SJCRH30 (cell line): ENCODE data around the gene SEMA4D. TPM values are rescaled to one million over a fixed set of nuclear protein-coding genes. Genes with fewer than 3 reads are reported as not detected.
"Not testable (repeated sequence)": the region's sequence is repeated elsewhere in the genome, so short reads cannot be mapped to it uniquely, and the experiment has no call there.

Experiments
- DNase-seq, 2 experiments: peaks; one replicate each; pipeline ENCODE4 v3.0.0-alpha.2; 2015 to 2020
- H3K27ac ChIP-seq: fragments of 250-450 bp; sonication (Bioruptor Pico); 2 replicates; pipeline ENCODE4 v1.5.1; 2020; ENCODE audit warnings: mild to moderate bottlenecking, moderate library complexity
- H3K27me3 ChIP-seq: fragments of 250-450 bp; sonication (Bioruptor Pico); 2 replicates; pipeline ENCODE4 v1.5.1; 2020; ENCODE audit warnings: mild to moderate bottlenecking, moderate library complexity
- H3K36me3 ChIP-seq: fragments of 250-450 bp; sonication (Bioruptor Pico); 2 replicates; pipeline ENCODE4 v1.5.1; 2020; ENCODE audit warnings: mild to moderate bottlenecking, moderate library complexity
- H3K4me1 ChIP-seq: fragments of 250-450 bp; sonication (Bioruptor Pico); 2 replicates; pipeline ENCODE4 v1.5.1; 2020; ENCODE audit warnings: mild to moderate bottlenecking, moderate library complexity
- H3K4me3 ChIP-seq: fragments of 250-450 bp; sonication (Bioruptor Pico); 2 replicates; pipeline ENCODE4 v1.5.1; 2020; ENCODE audit warnings: mild to moderate bottlenecking, moderate library complexity
- H3K9me3 ChIP-seq: fragments of 250-450 bp; sonication (Bioruptor Pico); replicated peaks from 2 replicates; pipeline ENCODE4 v1.5.1; 2020; ENCODE audit warnings: mild to moderate bottlenecking, moderate library complexity
- total RNA-seq: library from RNA; depleted of rRNA; stranded (reverse); fragments of >200 nt; shearing (Covaris generic); gene quantifications from 2 replicates; pipeline ENCODE4 v1.2.3, GENCODE V29; 2014

Gene SEMA4D
- total RNA-seq, 1 experiment from 2014 or later = not detected

- no peaks in the 10 kb centered on the region for H3K36me3 ChIP-seq
- H3K27ac ChIP-seq = no peak overlapping the region
- peaks cover 22% of the 10 kb centered on the region for H3K27me3 ChIP-seq
- peaks cover 6% of the 10 kb centered on the region for H3K4me1 ChIP-seq
- no peak overlapping the region for H3K4me3 ChIP-seq
- 0 out of 2 replicates have a peak, but pooled peaks cover 3% of the 10 kb centered on the region for H3K9me3 ChIP-seq
- no peak for DNase-seq
Observed at GRCh38 chr9:89488131-89488530, 9.8 kb downstream of the SEMA4D start.

DNA sequence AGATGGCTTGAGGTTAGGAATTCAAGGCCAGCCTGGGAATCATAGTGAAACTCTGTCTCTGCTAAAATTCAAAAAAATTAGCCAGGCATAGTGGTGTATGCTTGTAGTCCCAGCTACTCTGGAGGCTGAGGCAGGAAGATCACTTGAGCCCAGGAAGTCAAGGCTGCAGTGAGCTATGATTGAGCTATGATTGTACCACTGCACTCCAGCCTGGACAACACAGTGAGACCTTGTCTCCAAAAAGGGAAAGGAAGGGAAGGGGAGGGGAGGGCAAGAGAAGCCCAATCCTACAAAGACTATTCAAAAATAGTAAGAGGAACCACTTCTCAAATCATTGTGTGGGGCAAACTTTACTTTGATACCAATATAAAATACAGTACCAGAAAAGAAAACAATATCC lies 11.2 kb downstream of the SEMA4D start:
- Histone ChIP-seq H3K36me3 (no peaks in the 10 kb centered on the region), H3K4me1 (peaks cover 6% of the 10 kb centered on the region), H3K27me3 (peaks cover 21% of the 10 kb centered on the region), H3K27ac (no peak overlapping the region), H3K4me3 (no peak overlapping the region), H3K9me3 (0 out of 2 replicates have a peak, but pooled peaks cover 3% of the 10 kb centered on the region)
- no peak for DNase-seq

GRCh38 chr9:89484475-89485404 lies 13.2 kb downstream of the SEMA4D start:
- Histone ChIP-seq H3K27ac (no peak overlapping the region), H3K36me3 (no peaks in the 10 kb centered on the region), H3K4me1 (peaks cover 6% of the 10 kb centered on the region), H3K27me3 (peaks cover 23% of the 10 kb centered on the region), H3K4me3 (no peak overlapping the region), H3K9me3 (0 out of 2 replicates have a peak, but pooled peaks cover 3% of the 10 kb centered on the region)
- DNase-seq = no peak

- no peak overlapping the region for H3K27ac ChIP-seq
- H3K4me3 ChIP-seq = no peak overlapping the region
- DNase-seq = no peak
- H3K36me3 ChIP-seq = no peaks in the 10 kb centered on the region
- peaks cover 17% of the 10 kb centered on the region for H3K27me3 ChIP-seq
- H3K9me3 ChIP-seq = 0 out of 2 replicates have a peak, but pooled peaks cover 3% of the 10 kb centered on the region
- peaks cover 2% of the 10 kb centered on the region for H3K4me1 ChIP-seq
Observed at GRCh38 chr9:89483592-89484474, 14.1 kb downstream of the SEMA4D start.

DNA sequence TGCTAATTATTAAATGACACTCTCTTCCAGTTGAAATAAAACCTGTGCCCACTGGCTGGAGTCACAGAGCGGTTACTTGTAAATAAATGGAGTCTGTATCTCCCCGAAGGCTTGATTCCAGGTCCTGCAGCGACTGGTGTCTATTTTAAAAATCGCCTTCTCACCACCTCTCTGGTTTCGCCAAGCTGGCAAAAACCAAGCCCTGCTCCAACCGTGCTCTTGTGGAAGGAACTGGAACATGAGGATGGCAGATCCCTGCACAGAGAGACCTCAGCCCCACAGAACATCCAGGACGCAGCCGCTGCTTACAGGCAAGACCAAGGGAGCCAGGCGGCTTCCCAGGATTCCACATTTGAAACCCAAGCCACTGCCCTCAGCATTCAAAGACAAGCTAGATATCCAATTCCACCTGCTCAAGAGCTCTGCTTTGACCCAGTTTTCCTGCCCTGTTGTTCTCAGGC lies 15.0 kb downstream of the SEMA4D start:
- H3K27ac ChIP-seq = no peak overlapping the region
- H3K27me3 ChIP-seq = 0 out of 2 replicates have a peak, but pooled peaks cover 13% of the 10 kb centered on the region
- no peak overlapping the region for H3K4me3 ChIP-seq
- no peaks in the 10 kb centered on the region for H3K4me1 ChIP-seq
- no peak for DNase-seq
- H3K9me3 ChIP-seq = 0 out of 2 replicates have a peak, but pooled peaks cover 3% of the 10 kb centered on the region
- no peaks in the 10 kb centered on the region for H3K36me3 ChIP-seq

DNA sequence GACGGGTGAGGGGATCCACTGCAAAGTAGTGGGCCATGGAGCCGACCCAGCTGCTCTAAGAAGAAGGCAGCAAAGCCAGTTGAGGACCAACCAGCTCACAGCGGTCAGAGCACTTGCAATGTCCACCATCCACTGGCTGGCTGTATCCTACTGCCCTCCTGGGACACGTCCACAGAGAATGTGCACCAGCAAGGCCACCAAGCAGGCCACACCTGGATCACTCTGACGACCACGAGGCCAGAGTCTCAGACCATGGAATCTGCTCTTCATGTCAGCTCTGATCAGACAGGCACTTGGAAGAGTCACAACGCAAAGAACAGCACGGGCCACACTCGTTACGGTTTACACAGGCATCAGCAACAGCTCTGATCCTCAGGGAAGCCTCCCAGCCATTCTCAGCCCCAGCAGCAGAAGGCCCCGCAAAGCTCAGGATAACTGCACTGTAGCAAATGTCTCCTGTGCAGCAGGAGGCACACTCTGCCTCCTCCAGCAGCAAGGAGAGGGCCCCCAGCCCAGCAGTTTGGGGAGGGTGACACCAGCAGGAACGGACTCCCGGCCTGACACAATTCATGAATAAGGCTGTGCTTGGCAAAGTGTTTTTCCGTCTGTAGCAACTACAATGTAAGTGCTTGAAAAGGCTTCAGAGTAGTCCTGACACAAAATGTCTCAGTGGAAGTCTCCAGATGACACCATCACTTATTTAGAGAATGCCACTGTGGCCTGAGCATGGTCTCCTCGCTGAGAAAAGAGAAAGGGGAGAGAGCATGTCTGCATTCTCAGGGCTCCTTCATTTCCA lies 15.7 kb downstream of the SEMA4D start:
- Histone ChIP-seq H3K27ac (no peak overlapping the region), H3K4me1 (no peaks in the 10 kb centered on the region), H3K9me3 (0 out of 2 replicates have a peak, but pooled peaks cover 3% of the 10 kb centered on the region), H3K27me3 (0 out of 2 replicates have a peak, but pooled peaks cover 13% of the 10 kb centered on the region), H3K4me3 (no peak overlapping the region), H3K36me3 (no peaks in the 10 kb centered on the region)
- no peak for DNase-seq

DNA sequence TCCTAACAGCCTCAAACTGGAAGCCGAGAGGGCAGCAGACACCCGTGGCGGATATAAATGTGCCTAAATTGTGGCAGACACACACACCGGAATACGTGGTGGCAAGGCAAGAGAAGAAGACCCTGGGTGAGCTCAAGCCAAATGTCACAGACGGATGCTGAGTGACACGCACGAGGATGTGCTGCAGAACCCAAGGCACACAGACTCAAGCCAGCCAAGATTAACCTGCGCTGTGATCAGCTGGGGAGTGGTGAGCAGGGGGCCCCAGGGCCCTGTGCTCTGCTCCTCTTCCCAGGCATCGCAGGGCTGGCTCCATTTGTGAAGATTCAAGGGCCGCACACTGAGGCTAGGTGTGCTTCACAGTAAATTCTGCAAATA lies 16.4 kb downstream of the SEMA4D start:
- Histone ChIP-seq H3K4me3 (no peak overlapping the region), H3K27ac (no peak overlapping the region), H3K4me1 (no peaks in the 10 kb centered on the region), H3K36me3 (no peaks in the 10 kb centered on the region), H3K9me3 (0 out of 2 replicates have a peak, but pooled peaks cover 3% of the 10 kb centered on the region), H3K27me3 (0 out of 2 replicates have a peak, but pooled peaks cover 10% of the 10 kb centered on the region)
- DNase-seq = no peak

DNA sequence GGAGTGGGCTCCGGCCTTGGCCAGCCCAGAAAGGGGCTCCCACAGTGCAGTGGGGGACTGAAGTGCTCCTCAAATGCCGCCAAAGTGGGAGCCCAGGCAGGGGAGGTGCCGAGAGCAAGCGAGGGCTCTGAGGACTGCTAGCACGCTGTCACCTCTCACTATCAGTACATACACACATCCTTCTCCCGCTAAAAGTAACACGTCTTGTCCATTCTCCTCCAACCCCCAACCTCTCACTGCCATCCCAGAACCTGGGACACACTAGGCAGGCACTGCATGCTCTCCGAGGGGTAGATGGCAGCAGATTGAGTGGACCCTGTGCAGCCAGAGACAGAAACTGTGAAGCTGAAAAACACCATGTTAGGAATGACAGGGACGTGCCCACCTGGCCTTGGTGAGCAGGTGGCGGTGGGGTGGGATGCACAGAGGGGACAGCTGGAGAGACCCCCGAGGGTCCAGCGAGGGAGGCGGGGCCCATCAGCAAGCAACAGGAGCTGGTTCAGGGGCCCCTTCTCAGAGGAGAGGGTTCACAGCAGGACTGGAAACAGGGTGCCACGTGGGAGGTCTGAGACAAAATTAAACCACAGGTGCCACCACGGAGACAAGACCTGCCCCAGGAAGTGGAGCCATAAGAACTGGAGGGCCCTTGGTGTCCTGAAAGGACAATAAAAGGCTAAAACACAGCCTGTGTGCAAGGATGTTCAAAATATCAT lies 16.9 kb downstream of the SEMA4D start:
- no peaks in the 10 kb centered on the region for H3K4me1 ChIP-seq
- DNase-seq = no peak
- H3K36me3 ChIP-seq = no peaks in the 10 kb centered on the region

DNA sequence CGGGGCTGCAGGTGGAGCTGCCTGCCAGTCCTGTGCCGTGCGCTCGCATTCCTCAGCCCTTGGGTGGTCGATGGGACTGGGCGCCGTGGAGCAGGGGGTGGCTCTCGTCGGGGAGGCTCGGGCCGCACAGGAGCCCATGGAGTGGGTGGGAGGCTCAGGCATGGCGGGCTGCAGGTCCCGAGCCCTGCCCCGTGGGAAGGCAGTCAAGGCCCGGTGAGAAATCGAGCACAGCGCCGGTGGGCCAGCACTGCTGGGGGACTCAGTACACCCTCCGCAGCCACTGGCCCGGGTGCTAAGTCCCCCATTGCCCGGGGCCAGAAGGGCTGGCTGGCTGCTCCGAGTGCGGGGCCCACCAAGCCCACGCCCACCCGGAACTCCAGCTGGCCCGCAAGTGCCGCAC lies 17.5 kb downstream of the SEMA4D start:
- H3K36me3 ChIP-seq, H3K4me1 ChIP-seq, H3K9me3 ChIP-seq, H3K4me3 ChIP-seq, H3K27ac ChIP-seq, H3K27me3 ChIP-seq, DNase-seq: not testable (repeated sequence)

More for the DNA sequence above, 16.9 kb downstream of the SEMA4D start:
- Histone ChIP-seq H3K4me3 (no peak overlapping the region), H3K27me3 (0 out of 2 replicates have a peak, but pooled peaks cover 6% of the 10 kb centered on the region), H3K9me3 (0 out of 2 replicates have a peak, but pooled peaks cover 2% of the 10 kb centered on the region), H3K27ac (no peak overlapping the region)

- H3K27me3 ChIP-seq, H3K36me3 ChIP-seq, H3K9me3 ChIP-seq, H3K4me1 ChIP-seq, H3K4me3 ChIP-seq, H3K27ac ChIP-seq, DNase-seq: not testable (repeated sequence)
Observed at GRCh38 chr9:89479669-89480011, 18.3 kb downstream of the SEMA4D start.

- Histone ChIP-seq H3K4me1 (no peaks in the 10 kb centered on the region), H3K27ac (no peak overlapping the region), H3K36me3 (no peaks in the 10 kb centered on the region), H3K9me3 (no peaks in the 10 kb centered on the region), H3K27me3 (0 out of 2 replicates have a peak, but pooled peaks cover 6% of the 10 kb centered on the region), H3K4me3 (no peak overlapping the region)
- no peak for DNase-seq
Observed at GRCh38 chr9:89478821-89479668, 18.9 kb downstream of the SEMA4D start.

GRCh38 chr9:89477811-89478630 lies 19.9 kb downstream of the SEMA4D start:
- Histone ChIP-seq H3K4me3 (no peak overlapping the region), H3K4me1 (no peaks in the 10 kb centered on the region), H3K27ac (no peak overlapping the region), H3K9me3 (no peaks in the 10 kb centered on the region), H3K36me3 (no peaks in the 10 kb centered on the region), H3K27me3 (0 out of 2 replicates have a peak, but pooled peaks cover 6% of the 10 kb centered on the region)
- DNase-seq = peak in 1 of 2 experiments; percentile 17
